ENCODE data around the gene THRB.

THRB gene

GRCh38 chr3:24377218-24377993 lies 117.2 kb downstream of the THRB start:
- DNase-seq (ENCODE audit: low spot score) = no peak

- no peak for DNase-seq (ENCODE audit: low spot score)
These were observed 118.7 kb downstream of the THRB start for GRCh38 chr3:24375947-24376384.

GRCh38 chr3:24374801-24375200 lies 119.8 kb downstream of the THRB start:
- no peak for DNase-seq (ENCODE audit: low spot score)

DNA sequence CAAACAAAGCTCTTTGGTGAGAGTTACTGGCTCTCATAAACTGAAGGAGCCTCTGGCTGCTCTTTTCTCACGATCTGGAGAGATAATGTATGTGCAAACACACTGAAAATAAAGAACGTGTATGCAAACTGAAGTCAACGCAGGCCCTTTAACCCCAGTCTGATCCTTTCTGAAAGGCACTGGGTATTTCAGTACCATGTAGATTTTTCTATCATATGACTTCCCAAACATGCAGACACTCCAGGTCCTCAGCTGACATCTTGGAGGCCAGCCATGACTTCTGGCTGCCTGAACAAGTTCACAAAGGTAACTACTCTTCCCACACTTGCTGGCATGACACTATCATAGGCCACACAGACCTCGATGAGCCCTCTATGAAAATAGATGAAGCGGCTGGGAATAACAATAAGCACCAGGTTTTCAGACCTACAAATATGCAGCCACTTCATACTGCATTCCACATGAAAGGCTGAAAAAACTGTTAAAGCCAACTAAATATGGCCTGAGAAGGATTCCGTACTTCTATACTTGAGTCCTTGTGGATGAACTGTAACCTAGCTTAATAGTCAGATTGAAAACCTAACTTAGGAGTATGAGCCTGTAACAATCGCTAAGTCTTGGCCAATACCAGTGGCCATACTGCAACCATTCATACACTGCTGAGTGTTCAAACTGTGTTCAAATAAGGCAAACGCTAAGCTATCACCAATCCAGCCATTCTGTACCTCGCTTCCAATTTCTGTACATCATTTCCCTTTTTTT lies 121.3 kb downstream of the THRB start:
- DNase-seq (ENCODE audit: low spot score) = no peak

DNA sequence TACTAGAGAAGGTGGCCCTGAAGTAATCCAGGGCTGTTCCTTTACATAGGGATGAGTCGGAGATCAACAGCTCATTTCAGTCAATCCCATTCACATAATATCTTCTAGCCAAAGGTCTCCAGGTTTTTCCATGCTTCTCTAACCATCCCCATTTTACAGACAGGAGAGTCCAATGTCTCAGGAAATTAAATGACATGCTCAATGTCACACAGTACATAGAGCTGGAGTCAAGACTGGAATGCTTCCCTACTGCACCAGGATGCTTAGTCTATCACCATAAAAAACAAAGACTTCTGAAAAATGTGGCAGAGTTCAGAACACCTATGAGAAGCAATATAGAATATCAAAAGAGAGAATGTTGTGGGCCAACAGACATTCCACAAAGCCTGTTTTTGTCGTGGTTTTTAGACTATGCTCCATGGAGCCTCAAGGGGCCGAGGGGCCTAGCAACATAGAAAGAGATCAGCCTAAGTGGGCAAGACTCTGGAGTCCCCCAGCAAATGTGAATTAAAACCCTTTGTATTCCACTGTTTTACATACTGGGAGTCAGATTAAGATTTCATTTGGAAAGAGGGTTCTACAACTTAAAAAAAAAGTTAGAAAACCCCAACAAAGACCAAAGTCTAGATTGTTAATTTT lies 122.0 kb downstream of the THRB start:
- DNase-seq (ENCODE audit: low spot score) = no peak

DNA sequence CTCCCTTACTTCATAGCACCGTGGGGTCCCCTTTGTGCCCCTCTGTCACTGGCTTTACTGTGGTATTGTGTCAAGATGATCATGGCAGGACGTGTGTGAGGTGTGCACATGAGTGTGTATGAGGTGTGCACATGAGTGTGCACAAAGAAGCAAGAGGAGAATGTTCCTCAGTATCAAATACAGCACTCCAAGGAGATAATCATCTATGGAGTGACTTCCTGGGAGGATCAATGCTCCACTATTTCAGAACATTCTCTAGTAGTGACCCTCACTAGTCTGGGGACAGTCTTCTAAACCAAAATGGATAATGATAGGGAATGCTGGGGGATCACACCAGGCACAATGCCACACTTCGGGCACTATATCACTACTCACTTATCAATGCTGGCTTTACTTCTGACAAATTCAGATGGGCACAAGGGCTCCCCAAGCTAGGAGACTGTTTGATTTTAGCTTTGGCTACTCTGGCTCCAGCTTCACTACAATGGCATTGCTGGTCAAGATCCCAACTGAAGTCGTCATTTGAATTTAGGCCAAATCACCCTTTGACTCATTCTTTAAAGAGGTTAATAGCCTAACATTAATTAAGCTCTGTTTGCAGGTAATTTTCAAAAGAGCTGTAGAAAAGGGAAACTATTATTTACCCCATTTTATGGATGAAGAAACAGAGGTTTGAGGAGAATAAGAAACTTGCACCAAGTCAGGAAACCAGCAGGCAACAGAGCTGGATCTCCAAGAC lies 124.1 kb downstream of the THRB start:
- DNase-seq (ENCODE audit: low spot score) = no peak

DNA sequence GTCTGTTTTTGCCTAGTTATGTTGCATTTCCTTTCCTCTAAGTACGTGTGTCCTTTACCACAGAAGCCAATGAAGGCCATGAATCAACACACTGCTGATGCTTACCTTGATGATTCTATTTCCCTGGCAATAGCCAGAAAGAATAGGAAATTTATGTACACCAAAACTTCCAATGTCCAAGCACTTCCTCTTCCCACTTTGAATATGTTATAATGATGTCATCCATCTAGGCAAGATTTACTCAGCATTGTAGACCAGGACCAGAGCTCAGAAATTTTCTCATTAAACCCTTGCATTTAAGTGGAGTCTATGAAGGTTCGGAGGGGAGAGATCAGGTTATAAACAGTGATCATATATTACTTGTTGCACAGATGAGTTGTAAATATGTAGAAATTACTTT lies 126.0 kb downstream of the THRB start:
- no peak for DNase-seq (ENCODE audit: low spot score)

DNA sequence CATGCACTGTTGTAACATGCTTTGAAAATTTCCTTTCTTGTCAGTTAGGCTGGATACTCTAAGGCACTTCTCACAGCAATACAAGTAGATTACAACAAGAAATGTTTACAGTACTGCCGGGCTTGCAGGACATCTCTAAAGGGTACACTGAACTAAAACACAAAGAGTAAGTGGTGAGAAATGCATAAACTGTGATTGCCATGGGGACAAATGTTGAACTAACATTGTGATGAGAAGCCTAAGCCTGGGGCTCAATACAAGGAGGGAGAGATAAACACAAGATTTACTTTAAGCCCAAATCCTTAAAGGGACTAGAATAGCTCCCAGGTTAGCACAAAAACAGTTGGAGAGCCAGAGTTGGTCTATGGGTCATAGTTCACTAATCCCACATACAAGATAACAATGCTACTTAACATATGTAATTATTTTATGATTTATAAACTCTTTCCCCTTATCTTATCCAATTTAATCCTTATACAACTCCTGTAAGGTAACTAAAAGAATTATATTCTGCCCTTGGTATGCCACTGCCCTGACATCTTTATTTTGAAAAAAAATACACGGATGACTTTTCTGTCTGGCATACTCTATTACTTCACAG lies 126.9 kb downstream of the THRB start:
- no peak for DNase-seq (ENCODE audit: low spot score)

DNA sequence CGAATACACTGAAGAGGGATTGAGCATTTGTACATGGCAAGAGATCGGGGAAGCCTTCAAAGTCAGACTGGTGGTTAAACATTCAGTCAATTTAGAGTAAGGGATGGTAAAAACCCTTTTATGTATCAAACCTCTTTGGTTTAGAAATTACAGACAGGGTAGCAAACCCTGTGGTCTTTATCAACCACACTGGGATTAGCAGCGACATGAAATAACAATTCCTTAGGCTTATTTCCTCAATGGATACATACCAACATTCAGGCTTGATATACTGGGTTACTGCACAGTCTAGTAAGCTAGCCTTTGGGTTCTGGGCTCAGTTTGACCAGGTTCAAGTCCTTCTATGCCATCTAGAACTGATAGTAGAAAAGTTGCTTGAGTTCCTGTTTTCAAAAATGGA lies 127.4 kb downstream of the THRB start:
- DNase-seq (ENCODE audit: low spot score) = no peak

GRCh38 chr3:24365168-24365567 lies 129.5 kb downstream of the THRB start:
- peak; percentile 28 for DNase-seq (ENCODE audit: low spot score)

DNA sequence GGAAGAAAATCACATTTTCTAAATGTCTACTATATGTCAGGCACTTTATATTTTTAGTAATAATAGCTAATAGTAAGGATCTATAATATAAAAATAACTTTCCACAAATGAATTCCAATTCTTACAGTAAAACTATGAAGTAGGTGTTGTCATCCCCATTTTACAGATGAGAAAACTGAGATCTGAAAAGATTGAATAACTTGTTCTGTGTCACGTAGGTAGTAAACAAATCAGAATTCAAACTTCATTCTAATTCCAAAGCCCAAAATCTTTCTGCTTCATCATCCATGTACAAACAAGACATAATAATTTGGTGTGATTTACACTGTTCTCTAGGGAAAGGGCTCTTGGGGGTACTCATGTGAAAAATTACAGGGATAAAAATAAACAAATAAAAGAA lies 130.3 kb downstream of the THRB start:
- DNase-seq (ENCODE audit: low spot score) = no peak

DNA sequence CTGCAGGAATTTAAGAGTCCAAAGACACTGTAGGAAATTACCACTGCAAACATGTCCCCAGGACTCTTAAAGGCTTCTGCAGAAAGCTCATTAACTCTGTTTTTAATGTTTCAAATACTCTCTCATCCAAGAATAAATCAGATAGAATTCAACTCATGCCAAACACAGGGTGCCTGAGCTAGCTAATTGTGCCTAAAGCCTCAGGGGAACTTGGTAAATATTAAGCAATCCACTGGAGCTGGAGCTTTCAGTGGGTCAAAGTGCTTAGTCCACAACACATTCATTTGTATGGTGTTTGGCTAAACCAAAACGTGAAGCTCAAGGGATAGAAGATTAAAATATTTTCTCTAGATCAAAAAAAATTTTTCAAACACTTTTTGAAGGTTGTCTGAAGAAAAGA lies 131.4 kb downstream of the THRB start:
- DNase-seq (ENCODE audit: low spot score) = no peak

- no peak for DNase-seq (ENCODE audit: low spot score)
These were observed 133.0 kb downstream of the THRB start for GRCh38 chr3:24361623-24362022.

- DNase-seq (ENCODE audit: low spot score) = no peak
These were observed 133.7 kb downstream of the THRB start for GRCh38 chr3:24360957-24361356.

DNA sequence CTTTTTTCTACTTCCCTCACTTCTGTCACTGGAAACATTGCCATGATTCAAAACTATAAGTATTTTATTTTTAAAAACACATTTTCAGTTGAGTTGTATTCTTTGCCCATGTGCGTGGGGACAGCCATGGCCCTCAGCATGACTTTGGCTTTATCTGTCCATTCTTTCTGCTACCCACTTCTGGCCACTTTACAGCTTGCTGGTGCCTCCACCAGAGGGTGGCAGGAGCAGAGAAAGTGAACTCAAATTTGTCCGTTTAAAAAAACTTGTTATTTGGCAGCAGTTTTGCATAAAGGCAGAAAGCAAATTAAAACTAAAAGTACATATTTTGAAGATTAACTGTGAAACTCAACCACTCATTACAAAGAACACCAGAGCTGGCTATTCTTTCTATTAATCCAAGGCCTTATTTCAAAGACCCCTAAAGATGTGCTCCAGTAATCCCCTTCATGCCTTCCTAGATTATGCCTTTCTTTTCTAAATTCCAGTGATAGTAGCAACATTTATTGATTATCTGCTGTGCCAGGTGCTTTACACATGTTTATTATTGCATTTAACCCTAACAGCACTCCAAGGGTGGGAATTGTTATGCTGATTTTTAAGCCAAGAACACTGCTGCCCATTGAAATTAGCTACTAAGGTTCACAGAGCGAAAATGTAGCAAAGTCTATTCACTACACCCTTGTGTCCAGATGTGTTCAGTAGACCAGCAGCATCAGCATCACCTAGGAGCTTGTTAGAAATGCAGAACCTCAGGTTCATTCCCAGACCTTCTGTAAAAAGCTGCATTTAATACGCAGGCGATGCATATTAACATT lies 134.8 kb downstream of the THRB start:
- no peak for DNase-seq (ENCODE audit: low spot score)

- DNase-seq (ENCODE audit: low spot score) = no peak
These were observed 135.5 kb downstream of the THRB start for GRCh38 chr3:24359102-24359501.

GRCh38 chr3:24357635-24358034 lies 137.0 kb downstream of the THRB start:
- no peak for DNase-seq (ENCODE audit: low spot score)

GRCh38 chr3:24355806-24356205 lies 138.8 kb downstream of the THRB start:
- no peak for DNase-seq (ENCODE audit: low spot score)

- no peak for DNase-seq (ENCODE audit: low spot score)
These were observed 140.4 kb downstream of the THRB start for GRCh38 chr3:24354230-24354629.

DNA sequence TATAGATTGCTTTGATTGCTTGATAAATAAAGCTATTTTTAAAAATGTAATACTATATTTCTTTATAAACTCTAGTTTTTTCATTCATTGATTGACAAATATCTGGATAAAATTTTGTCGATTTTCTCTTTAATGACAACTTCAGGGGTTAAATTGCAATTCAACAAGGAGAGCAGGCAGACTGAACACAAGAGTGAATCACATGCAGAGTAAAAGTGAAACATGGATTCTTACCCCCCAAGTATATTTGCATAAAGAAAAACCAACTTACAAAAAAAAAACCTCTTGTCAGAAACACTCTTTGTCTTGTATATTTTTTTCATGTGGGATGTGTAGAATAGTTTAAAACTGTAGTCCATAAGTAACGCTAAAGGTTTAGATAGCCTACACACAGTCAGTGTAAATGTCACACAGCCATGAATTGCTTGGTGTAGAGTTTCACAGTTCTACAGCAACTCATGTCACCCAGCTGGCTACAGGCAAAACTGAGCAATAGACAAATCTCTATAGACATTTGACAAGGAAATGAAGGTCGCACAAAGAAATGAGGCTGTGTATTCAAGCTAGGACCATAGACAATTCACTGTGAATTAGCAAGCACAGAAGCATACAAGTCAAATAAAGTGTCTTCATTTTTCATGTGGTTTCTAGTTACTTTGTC lies 141.6 kb downstream of the THRB start:
- DNase-seq (ENCODE audit: low spot score) = peak; percentile 20

All from pons (tissue), 1 donor.